Mesenchymal stem cell (in vitro differentiated cells and primary cell): ENCODE measurements around the gene RABEP2.

Experiments
- DNase-seq: peaks from one replicate; pipeline ENCODE4 v3.0.0-alpha.2; 2013
- H2AFZ ChIP-seq: one replicate; pipeline ENCODE4 v1.6.1; 2013; ENCODE audit warnings: low read depth, mild to moderate bottlenecking, control low read depth, inconsistent platforms, low read length, moderate library complexity
- H2AK5ac ChIP-seq: 2 replicates; pipeline ENCODE4 v1.6.1; 2013; ENCODE audit warnings: low read length, moderate library complexity, mild to moderate bottlenecking, inconsistent platforms; ENCODE audit not compliant: severe bottlenecking
- H2BK120ac ChIP-seq: one replicate; pipeline ENCODE4 v1.6.1; 2013; ENCODE audit warnings: low read depth, mild to moderate bottlenecking, inconsistent platforms, low read length, moderate library complexity
- H2BK12ac ChIP-seq, 2 experiments: one replicate each; pipeline ENCODE4 v1.6.1; 2013; ENCODE audit warnings: inconsistent platforms in 2 of 2, low read length in 2 of 2, mild to moderate bottlenecking in 2 of 2, moderate library complexity in 2 of 2, control low read depth in 1 of 2
- H2BK15ac ChIP-seq: one replicate; pipeline ENCODE4 v1.6.1; 2013; ENCODE audit warnings: mild to moderate bottlenecking, low read depth, inconsistent platforms; ENCODE audit not compliant: poor library complexity, severe bottlenecking
- H2BK5ac ChIP-seq: 2 replicates; pipeline ENCODE4 v1.6.1; 2013; ENCODE audit warnings: low read depth, mild to moderate bottlenecking, low read length, control low read depth, inconsistent platforms; ENCODE audit not compliant: poor library complexity, severe bottlenecking
- H3K14ac ChIP-seq, 2 experiments: one replicate each; pipeline ENCODE4 v1.6.1; 2013; ENCODE audit warnings: inconsistent platforms in 2 of 2, low read length in 2 of 2, control low read depth in 1 of 2, mild to moderate bottlenecking in 1 of 2, moderate library complexity in 1 of 2
- H3K18ac ChIP-seq, 2 experiments: one replicate each; pipeline ENCODE4 v1.6.1; 2013; ENCODE audit warnings: inconsistent platforms in 2 of 2, low read length in 2 of 2, control low read depth in 1 of 2, low read depth in 1 of 2, mild to moderate bottlenecking in 1 of 2
- H3K23ac ChIP-seq, 2 experiments: one replicate each; pipeline ENCODE4 v1.6.1; 2013; ENCODE audit warnings: inconsistent platforms in 2 of 2, low read length in 2 of 2, mild to moderate bottlenecking in 2 of 2, moderate library complexity in 2 of 2, control low read depth in 1 of 2
- H3K27ac ChIP-seq: 2 replicates; pipeline ENCODE4 v1.5.1; 2013; ENCODE audit warnings: mild to moderate bottlenecking, moderate library complexity, low read length, control low read depth, inconsistent platforms; ENCODE audit not compliant: poor library complexity, severe bottlenecking
- H3K27me3 ChIP-seq, 2 experiments: 2 replicates each; pipeline versions ENCODE4 v1.6.1 to v1.7.0; 2013; ENCODE audit warnings: low read length in 2 of 2, mild to moderate bottlenecking in 2 of 2, moderate library complexity in 2 of 2, control low read depth in 1 of 2, inconsistent platforms in 1 of 2; ENCODE audit not compliant: control insufficient read depth in 1 of 2, insufficient read depth in 1 of 2
- H3K36me3 ChIP-seq, 2 experiments: 2 replicates each; pipeline versions ENCODE4 v1.6.1 to v1.7.0; 2013; ENCODE audit warnings: low read length in 2 of 2, control low read depth in 1 of 2, inconsistent platforms in 1 of 2, low read depth in 1 of 2, mild to moderate bottlenecking in 1 of 2; ENCODE audit not compliant: insufficient read depth in 2 of 2, control insufficient read depth in 1 of 2
- H3K4ac ChIP-seq, 2 experiments: one replicate each; pipeline ENCODE4 v1.6.1; 2013; ENCODE audit warnings: inconsistent platforms in 2 of 2, low read length in 2 of 2, mild to moderate bottlenecking in 2 of 2, moderate library complexity in 2 of 2, control low read depth in 1 of 2, low read depth in 1 of 2
- H3K4me1 ChIP-seq: 2 replicates; pipeline ENCODE4 v1.6.1; 2013; ENCODE audit warnings: low read depth, low read length, control low read depth; ENCODE audit not compliant: control insufficient read depth, insufficient read depth
- H3K4me2 ChIP-seq: 2 replicates; pipeline ENCODE4 v1.6.1; 2013; ENCODE audit warnings: low read length, mild to moderate bottlenecking, inconsistent platforms; ENCODE audit not compliant: poor library complexity, severe bottlenecking
- H3K4me3 ChIP-seq, 2 experiments: 2 replicates each; pipeline versions ENCODE4 v1.5.1 to v1.7.0; 2013; ENCODE audit warnings: low read length in 2 of 2, mild to moderate bottlenecking in 2 of 2, control low read depth in 1 of 2, low read depth in 1 of 2; ENCODE audit not compliant: insufficient read depth in 1 of 2
- H3K79me1 ChIP-seq: replicated peaks from 2 replicates; pipeline ENCODE4 v1.6.1; 2013; ENCODE audit warnings: mild to moderate bottlenecking, control low read depth, low read length, inconsistent platforms; ENCODE audit not compliant: poor library complexity, severe bottlenecking
- H3K9ac ChIP-seq: 2 replicates; pipeline ENCODE4 v1.7.0; 2013; ENCODE audit warnings: mild to moderate bottlenecking, low read length, moderate library complexity
- H3K9me3 ChIP-seq: 2 replicates; pipeline ENCODE4 v1.7.0; 2013; ENCODE audit warnings: mild to moderate bottlenecking, low read length; ENCODE audit not compliant: control insufficient read depth
- H4K8ac ChIP-seq: one replicate; pipeline ENCODE4 v1.6.1; 2013; ENCODE audit warnings: inconsistent platforms, mild to moderate bottlenecking, low read length, moderate library complexity
- H4K91ac ChIP-seq: one replicate; pipeline ENCODE4 v1.6.1; 2013; ENCODE audit warnings: mild to moderate bottlenecking, low read length, inconsistent platforms
- WGBS: methylation state at CpG from one replicate; pipeline ENCODE4 v1.1.7; 2013; ENCODE audit warnings: mixed read lengths; 5-methylcytosine and 5-hydroxymethylcytosine counted together

Gene RABEP2

DNA sequence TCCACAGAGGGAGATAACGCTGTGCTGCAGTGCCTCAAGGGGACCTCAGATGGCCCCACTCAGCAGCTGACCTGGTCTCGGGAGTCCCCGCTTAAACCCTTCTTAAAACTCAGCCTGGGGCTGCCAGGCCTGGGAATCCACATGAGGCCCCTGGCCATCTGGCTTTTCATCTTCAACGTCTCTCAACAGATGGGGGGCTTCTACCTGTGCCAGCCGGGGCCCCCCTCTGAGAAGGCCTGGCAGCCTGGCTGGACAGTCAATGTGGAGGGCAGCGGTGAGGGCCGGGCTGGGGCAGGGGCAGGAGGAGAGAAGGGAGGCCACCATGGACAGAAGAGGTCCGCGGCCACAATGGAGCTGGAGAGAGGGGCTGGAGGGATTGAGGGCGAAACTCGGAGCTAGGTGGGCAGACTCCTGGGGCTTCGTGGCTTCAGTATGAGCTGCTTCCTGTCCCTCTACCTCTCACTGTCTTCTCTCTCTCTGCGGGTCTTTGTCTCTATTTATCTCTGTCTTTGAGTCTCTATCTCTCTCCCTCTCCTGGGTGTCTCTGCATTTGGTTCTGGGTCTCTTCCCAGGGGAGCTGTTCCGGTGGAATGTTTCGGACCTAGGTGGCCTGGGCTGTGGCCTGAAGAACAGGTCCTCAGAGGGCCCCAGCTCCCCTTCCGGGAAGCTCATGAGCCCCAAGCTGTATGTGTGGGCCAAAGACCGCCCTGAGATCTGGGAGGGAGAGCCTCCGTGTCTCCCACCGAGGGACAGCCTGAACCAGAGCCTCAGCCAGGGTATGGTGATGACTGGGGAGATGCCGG is 7.5 kb upstream of the RABEP2 start:
- no peaks in the 10 kb centered on the region for H3K79me1 ChIP-seq
- no peak overlapping the region for H3K27ac ChIP-seq

DNA sequence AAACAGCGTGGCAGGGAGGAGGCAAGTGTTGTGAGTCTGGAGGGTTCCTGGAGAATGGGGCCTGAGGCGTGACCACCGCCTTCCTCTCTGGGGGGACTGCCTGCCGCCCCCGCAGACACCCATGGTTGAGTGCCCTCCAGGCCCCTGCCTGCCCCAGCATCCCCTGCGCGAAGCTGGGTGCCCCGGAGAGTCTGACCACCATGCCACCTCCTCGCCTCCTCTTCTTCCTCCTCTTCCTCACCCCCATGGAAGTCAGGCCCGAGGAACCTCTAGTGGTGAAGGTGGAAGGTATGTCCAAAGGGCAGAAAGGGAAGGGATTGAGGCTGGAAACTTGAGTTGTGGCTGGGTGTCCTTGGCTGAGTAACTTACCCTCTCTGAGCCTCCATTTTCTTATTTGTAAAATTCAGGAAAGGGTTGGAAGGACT is 6.8 kb upstream of the RABEP2 start, which contains the start of gene CD19:
TSS of gene CD19 (plus strand) at position 171 of the 425 bp plus-strand sequence. CDS start at position 201, 30 bp downstream.
- H3K9ac ChIP-seq, result no peak within 1 kb of the TSS
- H2AK5ac ChIP-seq, result no peak within 1 kb of the TSS
- no peaks in the 10 kb centered on the region for H3K9me3 ChIP-seq
- no peak within 1 kb of the TSS for H4K8ac ChIP-seq
- H2BK15ac ChIP-seq, result no peak within 1 kb of the TSS
- H3K4me1 ChIP-seq, result peaks cover 2% of the 10 kb centered on the region
- H2BK120ac ChIP-seq, result no peak within 1 kb of the TSS
- no peak within 1 kb of the TSS for H2AFZ ChIP-seq
- no peak within 1 kb of the TSS for H3K14ac ChIP-seq
- H3K79me1 ChIP-seq, result no peaks in the 10 kb centered on the region
- 100% methylated on average over 1 of the region's 10 CpGs for WGBS
- no peaks in the 10 kb centered on the region for H3K36me3 ChIP-seq
- no peak within 1 kb of the TSS for H4K91ac ChIP-seq
- H3K4ac ChIP-seq, result no peak within 1 kb of the TSS
- no peak within 1 kb of the TSS for H2BK12ac ChIP-seq
- no peak within 1 kb of the TSS for H3K4me2 ChIP-seq
- no peak for DNase-seq
- no peak within 1 kb of the TSS for H3K27ac ChIP-seq
- H3K27me3 ChIP-seq, result peaks cover 0 to 9% of the 10 kb centered on the region in 2 experiments
- no peak within 1 kb of the TSS for H2BK5ac ChIP-seq
- no peak within 1 kb of the TSS for H3K4me3 ChIP-seq
- no peak within 1 kb of the TSS for H3K23ac ChIP-seq
- H3K18ac ChIP-seq, result no peak within 1 kb of the TSS

More for the DNA sequence above, 7.5 kb upstream of the RABEP2 start:
- no peak overlapping the region for H4K8ac ChIP-seq
- H3K4me3 ChIP-seq, result no peak overlapping the region
- no peak overlapping the region for H3K9ac ChIP-seq
- no peaks in the 10 kb centered on the region for H3K9me3 ChIP-seq
- no peak overlapping the region for H3K18ac ChIP-seq
- H2BK12ac ChIP-seq, result no peak overlapping the region
- no peak overlapping the region for H2BK120ac ChIP-seq
- H3K36me3 ChIP-seq, result no peaks in the 10 kb centered on the region
- H3K27me3 ChIP-seq, result peaks cover 0 to 9% of the 10 kb centered on the region in 2 experiments
- 88% methylated on average over 19 of the region's 20 CpGs for WGBS
- DNase-seq, result no peak
- no peak overlapping the region for H2BK15ac ChIP-seq
- no peak overlapping the region for H3K4me2 ChIP-seq
- no peak overlapping the region for H3K4ac ChIP-seq
- H4K91ac ChIP-seq, result no peak overlapping the region
- H3K14ac ChIP-seq, result no peak overlapping the region
- H3K23ac ChIP-seq, result no peak overlapping the region
- H3K4me1 ChIP-seq, result peaks cover 2% of the 10 kb centered on the region
- H2BK5ac ChIP-seq, result no peak overlapping the region
- H2AK5ac ChIP-seq, result no peak overlapping the region
- no peak overlapping the region for H2AFZ ChIP-seq

- H4K8ac ChIP-seq, result no peak overlapping the region
- no peak overlapping the region for H2BK120ac ChIP-seq
- H3K14ac ChIP-seq, result no peak overlapping the region
- no peak overlapping the region for H3K23ac ChIP-seq
- DNase-seq, result no peak
- H2AFZ ChIP-seq, result no peak overlapping the region
- no peaks in the 10 kb centered on the region for H3K9me3 ChIP-seq
- H3K4me3 ChIP-seq, result no peak overlapping the region
- no peak overlapping the region for H3K9ac ChIP-seq
- peaks cover 0 to 9% of the 10 kb centered on the region in 2 experiments for H3K27me3 ChIP-seq
- H2BK12ac ChIP-seq, result no peak overlapping the region
- 71% methylated on average over 2 of the region's 3 CpGs for WGBS
- H3K79me1 ChIP-seq, result no peaks in the 10 kb centered on the region
- no peak overlapping the region for H2BK15ac ChIP-seq
- H2BK5ac ChIP-seq, result no peak overlapping the region
- no peak overlapping the region for H4K91ac ChIP-seq
- H3K4ac ChIP-seq, result no peak overlapping the region
- H3K27ac ChIP-seq, result no peak overlapping the region
- H2AK5ac ChIP-seq, result no peak overlapping the region
- no peaks in the 10 kb centered on the region for H3K36me3 ChIP-seq
- no peak overlapping the region for H3K4me2 ChIP-seq
- peaks cover 4% of the 10 kb centered on the region for H3K4me1 ChIP-seq
- no peak overlapping the region for H3K18ac ChIP-seq
Measured at GRCh38 chr16:28930652-28931051, 5.6 kb upstream of the RABEP2 start.

GRCh38 chr16:28930203-28930602 is 5.2 kb upstream of the RABEP2 start:
- Histone ChIP-seq H3K4ac (no peak overlapping the region), H3K14ac (no peak overlapping the region), H2BK15ac (no peak overlapping the region), H3K27me3 (peaks cover 0 to 9% of the 10 kb centered on the region in 2 experiments), H3K4me1 (peaks cover 4% of the 10 kb centered on the region), H3K18ac (no peak overlapping the region), H2AFZ (no peak overlapping the region), H2BK12ac (no peak overlapping the region), H3K23ac (no peak overlapping the region), H4K91ac (no peak overlapping the region), H3K79me1 (no peaks in the 10 kb centered on the region), H3K9ac (no peak overlapping the region), H4K8ac (no peak overlapping the region), H2BK5ac (no peak overlapping the region), H3K4me2 (no peak overlapping the region), H3K4me3 (no peak overlapping the region), H3K27ac (no peak overlapping the region), H2AK5ac (no peak overlapping the region), H3K36me3 (no peaks in the 10 kb centered on the region), H3K9me3 (no peaks in the 10 kb centered on the region), H2BK120ac (no peak overlapping the region)
- DNase-seq, result no peak
- WGBS, result 87% methylated on average over 3 of the region's 3 CpGs
